ENCODE data around the gene CAMK1.

DNA sequence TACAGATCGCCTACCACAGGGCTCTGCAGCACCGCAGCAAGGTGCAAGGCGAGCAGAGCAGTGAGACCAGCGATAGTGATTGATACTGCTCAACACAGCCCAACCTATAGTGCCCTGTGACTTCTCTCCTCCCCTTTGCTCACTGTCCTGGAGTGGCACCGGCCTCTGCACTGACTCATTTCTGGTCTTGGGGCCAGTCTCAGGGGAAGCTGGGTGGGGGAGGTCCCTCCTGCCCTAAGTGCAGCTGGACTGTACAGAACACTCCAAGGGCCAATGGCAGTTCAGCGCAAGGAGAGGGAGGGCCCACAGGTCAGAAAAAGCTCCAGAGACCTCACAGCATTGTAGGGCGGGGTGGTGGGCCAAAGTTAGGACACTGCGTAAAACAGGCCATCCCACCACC is 22.5 kb downstream of the CAMK1 start:
- TF ChIP-seq EZH2 (IDR thresholded peaks at IDR 0.05; ENCODE audit: low read length, unreplicated experiment) = no peak
- TF ChIP-seq CTCF (conservative IDR thresholded peaks at IDR 0.05; ENCODE audit: low read depth, low read length) = no peak

Measured in PC-3 (cell line).